Type B pancreatic cell (in vitro differentiated cells): ENCODE results near the gene GATAD2B. TPM values are rescaled to one million over a fixed set of nuclear protein-coding genes. Genes with fewer than 3 reads are reported as not detected.

Experiments
- DNase-seq: peaks from one replicate; pipeline ENCODE4 v3.0.0; 2021; ENCODE audit warnings: mixed read lengths; ENCODE audit not compliant: unreplicated experiment; ENCODE audit errors: extremely low spot score
- H3K27ac Mint-ChIP-seq: 2 replicates; pipeline ENCODE4 v1.8.0; 2021; ENCODE audit warnings: mild to moderate bottlenecking, mixed read lengths
- H3K27me3 Mint-ChIP-seq: 2 replicates; pipeline ENCODE4 v1.8.0; 2021; ENCODE audit warnings: mixed read lengths
- H3K36me3 Mint-ChIP-seq: 2 replicates; pipeline ENCODE4 v1.8.0; 2021; ENCODE audit warnings: mixed read lengths
- H3K4me1 Mint-ChIP-seq: one replicate; pipeline ENCODE4 v1.8.0; 2021; ENCODE audit warnings: mixed read lengths; ENCODE audit not compliant: unreplicated experiment
- H3K4me3 Mint-ChIP-seq: 2 replicates; pipeline ENCODE4 v1.8.0; 2021; ENCODE audit warnings: mild to moderate bottlenecking, mixed read lengths
- H3K9me3 Mint-ChIP-seq: 2 replicates; pipeline ENCODE4 v1.8.0; 2021; ENCODE audit warnings: mixed read lengths
- total RNA-seq: library from RNA; stranded (reverse); gene quantifications from 2 replicates; pipeline ENCODE4 v1.2.1, GENCODE V29; 2021; ENCODE audit warnings: low replicate concordance
- TF ChIP-seq, protein P1 (sequence below): fragments of 200-600 bp; sonication (generic); conservative IDR thresholded peaks from 2 replicates; pipeline ENCODE4 v1.5.0; 2021; ENCODE audit warnings: antibody characterized with exemption, mild to moderate bottlenecking

GATAD2B gene
- total RNA-seq, 1 donor from 2014 or later = 51.4 TPM

DNA sequence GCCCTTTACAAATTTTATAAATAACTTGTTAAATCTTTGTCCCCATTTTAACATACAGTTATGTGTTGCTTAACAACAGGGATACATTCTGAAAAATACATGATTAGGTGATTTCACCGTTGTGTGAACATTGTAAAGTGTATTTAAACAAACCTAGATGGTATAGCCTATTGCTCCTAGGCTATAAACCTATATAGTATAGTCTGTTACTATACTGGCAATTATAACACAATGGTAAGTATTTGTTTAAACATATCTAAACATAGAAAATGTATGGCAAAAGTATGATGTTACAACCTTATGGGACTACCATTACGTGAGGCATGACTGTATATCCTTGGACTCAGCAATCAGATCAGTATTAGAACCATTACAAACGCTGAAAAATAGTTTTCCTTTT, 36.6 kb downstream of the GATAD2B start:
- no peaks in the 10 kb centered on the region for H3K9me3 Mint-ChIP-seq
- peaks cover 9% of the 10 kb centered on the region for H3K36me3 Mint-ChIP-seq
- TF ChIP-seq, protein P1, sequence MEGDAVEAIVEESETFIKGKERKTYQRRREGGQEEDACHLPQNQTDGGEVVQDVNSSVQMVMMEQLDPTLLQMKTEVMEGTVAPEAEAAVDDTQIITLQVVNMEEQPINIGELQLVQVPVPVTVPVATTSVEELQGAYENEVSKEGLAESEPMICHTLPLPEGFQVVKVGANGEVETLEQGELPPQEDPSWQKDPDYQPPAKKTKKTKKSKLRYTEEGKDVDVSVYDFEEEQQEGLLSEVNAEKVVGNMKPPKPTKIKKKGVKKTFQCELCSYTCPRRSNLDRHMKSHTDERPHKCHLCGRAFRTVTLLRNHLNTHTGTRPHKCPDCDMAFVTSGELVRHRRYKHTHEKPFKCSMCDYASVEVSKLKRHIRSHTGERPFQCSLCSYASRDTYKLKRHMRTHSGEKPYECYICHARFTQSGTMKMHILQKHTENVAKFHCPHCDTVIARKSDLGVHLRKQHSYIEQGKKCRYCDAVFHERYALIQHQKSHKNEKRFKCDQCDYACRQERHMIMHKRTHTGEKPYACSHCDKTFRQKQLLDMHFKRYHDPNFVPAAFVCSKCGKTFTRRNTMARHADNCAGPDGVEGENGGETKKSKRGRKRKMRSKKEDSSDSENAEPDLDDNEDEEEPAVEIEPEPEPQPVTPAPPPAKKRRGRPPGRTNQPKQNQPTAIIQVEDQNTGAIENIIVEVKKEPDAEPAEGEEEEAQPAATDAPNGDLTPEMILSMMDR = no peak

GRCh38 chr1:153883223-153883622, 39.5 kb downstream of the GATAD2B start:
- Mint-ChIP-seq H3K27me3 (no peaks in the 10 kb centered on the region), H3K9me3 (no peaks in the 10 kb centered on the region), H3K4me3 (no peak overlapping the region), H3K27ac (no peak overlapping the region), H3K4me1 (peaks cover 7% of the 10 kb centered on the region), H3K36me3 (peaks cover 9% of the 10 kb centered on the region)
- TF ChIP-seq, protein P1 = no peak
- DNase-seq = no peak

More for the DNA sequence above, 36.6 kb downstream of the GATAD2B start:
- DNase-seq = no peak
- no peak overlapping the region for H3K4me3 Mint-ChIP-seq
- no peaks in the 10 kb centered on the region for H3K27me3 Mint-ChIP-seq
- no peak overlapping the region for H3K27ac Mint-ChIP-seq
- peaks cover 6% of the 10 kb centered on the region for H3K4me1 Mint-ChIP-seq

DNA sequence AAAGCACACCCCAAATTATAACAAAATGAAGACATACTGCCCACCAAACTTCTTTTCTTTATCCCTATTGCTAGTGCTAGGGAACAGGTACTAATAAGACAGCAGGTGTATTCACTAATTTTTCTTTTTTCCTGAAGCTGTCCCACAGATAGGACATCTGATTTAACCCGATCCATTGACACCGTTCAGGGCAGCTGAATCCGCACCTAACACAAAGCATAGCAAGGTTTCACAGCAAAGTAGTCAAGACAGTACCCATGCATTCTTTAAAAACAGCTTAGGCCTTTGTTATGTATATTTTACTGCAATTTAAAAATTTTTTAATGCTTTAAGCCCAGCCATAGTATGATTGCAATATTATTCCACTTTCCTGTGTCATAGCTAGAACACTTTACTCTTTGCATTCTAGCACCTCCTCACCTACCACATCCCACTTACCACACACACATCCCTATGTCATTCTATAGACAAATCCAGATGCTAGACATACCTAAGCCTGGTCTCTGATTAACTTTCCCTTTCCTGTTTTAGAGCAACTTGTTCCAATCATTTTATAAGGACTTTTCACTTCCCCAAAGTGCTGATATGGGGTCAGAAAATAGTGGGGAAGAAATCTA, 40.4 kb downstream of the GATAD2B start:
- Mint-ChIP-seq H3K27ac (no peak overlapping the region), H3K4me1 (peaks cover 10% of the 10 kb centered on the region), H3K27me3 (no peaks in the 10 kb centered on the region), H3K4me3 (no peak overlapping the region), H3K9me3 (no peaks in the 10 kb centered on the region), H3K36me3 (peaks cover 9% of the 10 kb centered on the region)
- DNase-seq = no peak
- TF ChIP-seq, protein P1 = no peak

- H3K9me3 Mint-ChIP-seq = no peaks in the 10 kb centered on the region
- no peak overlapping the region for H3K27ac Mint-ChIP-seq
- peaks cover 5% of the 10 kb centered on the region for H3K4me1 Mint-ChIP-seq
Measured at GRCh38 chr1:153881751-153882150, 41.0 kb downstream of the GATAD2B start.

GRCh38 chr1:153880962-153881361, 41.8 kb downstream of the GATAD2B start:
- TF ChIP-seq, protein P1 = no peak
- H3K27ac Mint-ChIP-seq = no peak overlapping the region

More at GRCh38 chr1:153881751-153882150, 41.0 kb downstream of the GATAD2B start:
- TF ChIP-seq, protein P1 = no peak
- no peak overlapping the region for H3K4me3 Mint-ChIP-seq
- no peak for DNase-seq
- H3K27me3 Mint-ChIP-seq = no peaks in the 10 kb centered on the region
- peaks cover 9% of the 10 kb centered on the region for H3K36me3 Mint-ChIP-seq

More at GRCh38 chr1:153880962-153881361, 41.8 kb downstream of the GATAD2B start:
- DNase-seq = peak; percentile 89
- Mint-ChIP-seq H3K4me3 (no peak overlapping the region), H3K36me3 (peaks cover 9% of the 10 kb centered on the region), H3K27me3 (no peaks in the 10 kb centered on the region), H3K9me3 (no peaks in the 10 kb centered on the region), H3K4me1 (peaks cover 9% of the 10 kb centered on the region)
